Measurements from ENCODE around the gene HCFC2.

HCFC2 gene

DNA sequence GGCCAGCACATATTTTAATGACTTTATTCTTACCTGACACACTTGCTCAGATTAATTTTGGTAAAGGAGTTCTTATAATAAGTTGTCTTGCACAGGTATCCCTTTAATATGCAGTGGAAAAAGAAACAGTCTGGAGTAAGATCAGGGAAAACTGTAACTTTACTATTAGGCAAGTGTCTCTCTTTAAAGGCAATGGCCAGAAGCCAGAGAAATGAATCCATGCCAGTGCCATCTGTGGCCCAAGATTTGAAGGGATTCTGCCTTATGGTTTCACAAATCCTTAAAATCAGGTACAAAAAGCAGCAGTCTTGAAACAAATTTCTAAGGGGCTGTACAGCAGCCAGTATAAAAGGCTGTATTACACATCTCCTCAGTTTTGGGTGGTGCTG is 51.2 kb downstream of the HCFC2 start:
- no peak for TF ChIP-seq FOXP2 (optimal IDR thresholded peaks at IDR 0.05; ENCODE audit: borderline replicate concordance, extremely low read depth, extremely low read length, insufficient read depth)
- no peak for TF ChIP-seq SIN3A (IDR thresholded peaks at IDR 0.05; ENCODE audit: borderline replicate concordance, insufficient read depth, low read length)
- no peak for TF ChIP-seq POLR2AphosphoS5 (IDR thresholded peaks at IDR 0.05; ENCODE audit: low read depth, low read length)
- no peak for TF ChIP-seq TAF1 (IDR thresholded peaks at IDR 0.05; ENCODE audit: borderline replicate concordance, insufficient read depth, low read length)
- TF ChIP-seq REST (IDR thresholded peaks at IDR 0.05; ENCODE audit: insufficient read depth in 1 of 2, low read depth in 2 of 2, low read length in 2 of 2): no peak

DNA sequence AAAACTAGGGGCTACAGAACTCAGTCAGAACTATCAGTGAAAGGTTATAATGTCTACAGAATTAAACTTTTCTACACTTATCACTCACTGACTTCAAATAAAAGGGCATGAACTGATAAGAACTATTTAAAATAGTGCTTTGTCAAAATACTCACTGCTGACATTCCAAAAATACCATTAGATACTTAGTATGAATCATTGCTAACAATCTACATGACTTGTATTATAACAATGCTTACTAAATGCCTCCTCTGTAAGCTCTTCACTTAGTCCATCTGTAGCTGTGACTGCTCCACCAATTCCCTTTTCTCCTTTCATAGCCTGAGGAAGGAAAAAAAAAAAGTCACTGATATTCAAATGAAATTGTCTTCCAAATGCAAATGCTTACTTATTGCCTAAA is 56.7 kb downstream of the HCFC2 start:
- TF ChIP-seq TAF1 (IDR thresholded peaks at IDR 0.05; ENCODE audit: borderline replicate concordance, insufficient read depth, low read length) (no peak), SIN3A (IDR thresholded peaks at IDR 0.05; ENCODE audit: borderline replicate concordance, insufficient read depth, low read length) (no peak), POLR2AphosphoS5 (IDR thresholded peaks at IDR 0.05; ENCODE audit: low read depth, low read length) (no peak), FOXP2 (optimal IDR thresholded peaks at IDR 0.05; ENCODE audit: borderline replicate concordance, extremely low read depth, extremely low read length, insufficient read depth) (no peak), REST (IDR thresholded peaks at IDR 0.05; ENCODE audit: insufficient read depth in 1 of 2, low read depth in 2 of 2, low read length in 2 of 2) (no peak)

GRCh38 chr12:104122298-104122697 is 58.0 kb downstream of the HCFC2 start:
- TF ChIP-seq REST (IDR thresholded peaks at IDR 0.05; ENCODE audit: insufficient read depth in 1 of 2, low read depth in 2 of 2, low read length in 2 of 2) (no peak), TAF1 (IDR thresholded peaks at IDR 0.05; ENCODE audit: borderline replicate concordance, insufficient read depth, low read length) (no peak), FOXP2 (optimal IDR thresholded peaks at IDR 0.05; ENCODE audit: borderline replicate concordance, extremely low read depth, extremely low read length, insufficient read depth) (no peak), SIN3A (IDR thresholded peaks at IDR 0.05; ENCODE audit: borderline replicate concordance, insufficient read depth, low read length) (no peak), POLR2AphosphoS5 (IDR thresholded peaks at IDR 0.05; ENCODE audit: low read depth, low read length) (no peak)

- TF ChIP-seq TAF1 (IDR thresholded peaks at IDR 0.05; ENCODE audit: borderline replicate concordance, insufficient read depth, low read length) (no peak), SIN3A (IDR thresholded peaks at IDR 0.05; ENCODE audit: borderline replicate concordance, insufficient read depth, low read length) (no peak), FOXP2 (optimal IDR thresholded peaks at IDR 0.05; ENCODE audit: borderline replicate concordance, extremely low read depth, extremely low read length, insufficient read depth) (no peak), REST (IDR thresholded peaks at IDR 0.05; ENCODE audit: insufficient read depth in 1 of 2, low read depth in 2 of 2, low read length in 2 of 2) (no peak), POLR2AphosphoS5 (IDR thresholded peaks at IDR 0.05; ENCODE audit: low read depth, low read length) (no peak)
Measured at GRCh38 chr12:104126548-104126947, 62.2 kb downstream of the HCFC2 start.

DNA sequence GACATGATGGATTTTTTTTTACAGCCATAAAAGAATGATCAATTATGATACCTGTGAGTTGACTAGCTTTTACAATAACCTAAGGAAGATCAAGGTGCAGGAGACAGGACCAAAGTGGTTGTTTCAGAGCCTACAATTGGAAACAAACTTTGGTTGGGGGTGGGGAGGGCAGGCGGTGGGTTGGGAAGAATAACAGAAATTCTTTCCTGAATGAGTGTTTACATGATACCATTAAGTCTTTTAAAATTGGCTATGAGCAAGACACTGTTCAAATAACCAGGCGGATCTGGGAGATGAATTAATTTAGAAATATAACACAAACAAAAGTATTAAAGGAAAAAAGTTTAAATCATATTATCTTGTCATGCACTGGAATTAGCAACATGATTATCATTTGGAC is 66.4 kb downstream of the HCFC2 start:
- TF ChIP-seq POLR2AphosphoS5 (IDR thresholded peaks at IDR 0.05; ENCODE audit: low read depth, low read length): no peak
- TF ChIP-seq SIN3A (IDR thresholded peaks at IDR 0.05; ENCODE audit: borderline replicate concordance, insufficient read depth, low read length): no peak
- TF ChIP-seq REST (IDR thresholded peaks at IDR 0.05; ENCODE audit: insufficient read depth in 1 of 2, low read depth in 2 of 2, low read length in 2 of 2): no peak
- no peak for TF ChIP-seq FOXP2 (optimal IDR thresholded peaks at IDR 0.05; ENCODE audit: borderline replicate concordance, extremely low read depth, extremely low read length, insufficient read depth)
- no peak for TF ChIP-seq TAF1 (IDR thresholded peaks at IDR 0.05; ENCODE audit: borderline replicate concordance, insufficient read depth, low read length)

All from PFSK-1 (cell line).